ENCODE measurements around the gene FAM133A. TPM values are rescaled to one million over a fixed set of nuclear protein-coding genes. Genes with fewer than 3 reads are reported as not detected.

FAM133A gene
- total RNA-seq (2022; extraction: Qiagen RNA extraction; ENCODE audit: low read depth), result 0.63 to 0.86 TPM (median 0.85 TPM) in 5 replicates

DNA sequence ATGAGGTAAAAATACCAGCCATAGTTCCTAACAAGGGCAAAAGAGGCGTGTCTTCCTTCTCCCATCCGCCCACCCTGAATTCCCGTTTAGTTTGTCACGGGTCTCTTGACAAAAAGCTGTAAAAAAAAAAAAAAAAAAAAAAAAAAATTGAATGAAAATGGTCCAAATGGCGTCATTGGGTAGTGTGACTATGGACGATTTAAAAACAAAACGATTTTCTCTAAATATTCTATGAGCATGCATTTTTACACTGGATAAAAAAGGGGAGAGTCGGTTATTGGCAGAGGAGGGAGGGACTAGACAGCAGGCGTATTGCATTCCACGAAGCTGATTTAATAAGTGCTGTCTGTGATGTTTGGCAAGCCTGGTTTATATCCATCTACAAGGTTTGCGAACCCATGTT lies at the start of gene FAM133A:
TSS of gene FAM133A (plus strand) at position 338 of the 403 bp plus-strand sequence. CDS start 35,214 bp downstream, outside the sequence.

DNA sequence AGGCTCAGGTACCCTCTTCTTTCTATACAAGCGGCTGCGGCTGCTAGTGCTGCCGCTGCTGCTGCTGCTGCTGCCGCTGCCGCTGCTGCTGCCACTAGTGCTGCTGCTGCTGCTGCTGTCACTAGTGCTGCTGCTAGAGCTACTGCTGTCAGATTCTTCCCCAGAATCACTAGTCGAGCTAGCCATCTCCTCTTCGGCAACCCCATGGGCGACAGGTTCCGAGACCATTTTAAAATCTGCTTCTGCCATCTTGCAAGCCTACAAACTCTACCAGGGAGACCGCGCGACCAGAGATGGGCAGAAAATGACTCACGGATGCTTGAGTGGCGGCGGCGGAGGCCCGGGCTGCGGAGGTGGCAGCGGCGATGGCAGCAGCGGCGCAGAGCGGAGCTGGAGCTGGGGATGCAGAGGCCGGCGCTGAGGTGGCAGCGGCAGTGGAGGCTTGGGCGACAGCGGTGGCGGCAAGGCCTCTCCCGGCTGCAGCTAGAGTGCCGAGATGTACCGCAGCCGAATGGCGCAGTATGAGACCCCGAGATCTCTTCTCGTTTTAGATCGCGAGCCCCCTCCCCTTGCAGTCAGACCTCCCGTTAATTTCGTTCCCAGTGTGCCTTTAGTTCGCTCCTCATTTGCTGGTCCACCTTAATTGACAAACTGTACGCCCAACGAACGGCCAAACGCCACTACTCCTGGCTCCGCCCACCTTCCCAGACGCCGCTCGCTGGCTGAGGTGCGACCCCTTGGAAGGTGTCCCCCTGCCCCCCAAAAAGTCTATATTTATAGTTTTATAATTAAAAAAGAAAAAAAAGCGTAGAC lies 744 bp upstream of the FAM133A start, which contains the start of gene NAP1L3:
TSS of gene NAP1L3 (minus strand) at position 523 of the 813 bp plus-strand sequence. CDS start at position 249, 274 bp downstream.

Other genes with a start within 250 kb of the FAM133A start
- 0.21 to 0.43 TPM (median 0.26 TPM) in 5 replicates for gene NAP1L3, start 628 bp upstream of the FAM133A start, total RNA-seq (2022; extraction: Qiagen RNA extraction; ENCODE audit: low read depth)